GM21825 (cell line): ENCODE data around the gene TCF25.
"Not testable (repeated sequence)": the region's sequence is repeated elsewhere in the genome, so short reads cannot be mapped to it uniquely, and the experiment has no call there.

Experiments
- ATAC-seq: cut with Tn5 transposase; IDR thresholded peaks from one replicate; pipeline ENCODE4 v1.9.1; 2021; ENCODE audit warnings: mild to moderate bottlenecking, moderate library complexity; ENCODE audit not compliant: unreplicated experiment

Gene TCF25, protein sequence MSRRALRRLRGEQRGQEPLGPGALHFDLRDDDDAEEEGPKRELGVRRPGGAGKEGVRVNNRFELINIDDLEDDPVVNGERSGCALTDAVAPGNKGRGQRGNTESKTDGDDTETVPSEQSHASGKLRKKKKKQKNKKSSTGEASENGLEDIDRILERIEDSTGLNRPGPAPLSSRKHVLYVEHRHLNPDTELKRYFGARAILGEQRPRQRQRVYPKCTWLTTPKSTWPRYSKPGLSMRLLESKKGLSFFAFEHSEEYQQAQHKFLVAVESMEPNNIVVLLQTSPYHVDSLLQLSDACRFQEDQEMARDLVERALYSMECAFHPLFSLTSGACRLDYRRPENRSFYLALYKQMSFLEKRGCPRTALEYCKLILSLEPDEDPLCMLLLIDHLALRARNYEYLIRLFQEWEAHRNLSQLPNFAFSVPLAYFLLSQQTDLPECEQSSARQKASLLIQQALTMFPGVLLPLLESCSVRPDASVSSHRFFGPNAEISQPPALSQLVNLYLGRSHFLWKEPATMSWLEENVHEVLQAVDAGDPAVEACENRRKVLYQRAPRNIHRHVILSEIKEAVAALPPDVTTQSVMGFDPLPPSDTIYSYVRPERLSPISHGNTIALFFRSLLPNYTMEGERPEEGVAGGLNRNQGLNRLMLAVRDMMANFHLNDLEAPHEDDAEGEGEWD

GRCh38 chr16:89873109-89873971, at the start of gene TCF25:
TCF25 (plus strand) TSS chr16:89873592; CDS start chr16:89873668, 76 bp downstream.
- ATAC-seq, result peak; percentile 31

DNA sequence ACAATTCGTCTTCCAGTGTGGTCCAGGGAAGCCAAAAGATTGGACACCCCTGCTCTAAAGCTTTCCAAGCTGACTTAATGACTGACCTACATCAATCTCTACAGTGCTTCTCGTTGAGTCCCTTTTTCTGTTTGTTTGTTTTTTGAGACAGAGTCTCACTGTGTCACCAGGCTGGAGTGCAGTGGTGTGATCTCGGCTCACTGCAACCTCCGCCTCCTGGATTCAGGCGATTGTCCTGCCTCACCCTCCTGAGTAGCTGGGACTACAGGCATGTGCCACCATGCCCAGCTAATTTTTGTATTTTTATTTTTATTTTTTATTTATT, 49.6 kb upstream of the TCF25 start:
- not testable (repeated sequence) for ATAC-seq

DNA sequence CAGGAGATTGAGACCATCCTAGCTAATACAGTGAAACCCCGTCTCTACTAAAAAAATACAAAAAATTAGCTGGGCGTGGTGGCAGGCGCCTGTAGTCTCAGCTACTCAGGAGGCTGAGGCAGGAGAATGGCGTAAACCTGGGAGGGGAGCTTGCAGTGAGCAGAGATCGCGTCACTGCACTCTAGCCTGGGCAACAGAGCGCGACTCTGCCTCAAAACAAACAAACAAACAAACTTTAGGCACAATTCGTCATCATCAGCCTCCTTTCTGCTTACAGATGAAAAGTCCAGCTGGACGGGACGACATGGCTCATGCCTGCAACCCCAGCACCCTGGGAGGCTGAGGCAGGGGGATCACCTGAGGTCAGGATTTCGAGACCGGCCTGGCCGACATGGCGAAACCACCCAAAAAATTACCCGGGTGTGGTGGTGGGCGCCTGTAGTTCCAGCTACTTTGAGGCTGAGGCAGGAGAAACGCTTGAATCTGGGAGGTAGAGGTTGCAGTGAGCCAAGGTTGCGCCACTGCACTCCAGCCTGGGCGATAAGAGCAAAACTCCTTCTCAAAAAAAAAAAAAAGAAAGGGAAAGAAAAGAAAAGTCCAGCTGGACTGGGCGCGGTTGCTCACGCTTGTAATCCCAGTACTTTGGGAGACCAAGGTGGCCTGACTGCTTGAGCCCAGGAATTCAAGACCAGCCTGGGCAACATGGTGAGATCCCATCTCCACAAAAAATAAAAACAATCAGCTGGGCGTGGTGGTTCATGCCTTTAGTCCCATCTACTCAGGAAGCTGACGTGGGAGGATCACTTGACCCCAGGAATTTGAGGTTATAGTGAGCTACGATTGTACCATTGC, 46.6 kb upstream of the TCF25 start:
- ATAC-seq, result no peak

- no peak for ATAC-seq
Observed at GRCh38 chr16:89827383-89828198, 45.8 kb upstream of the TCF25 start.

- ATAC-seq, result peak; percentile 58
Observed at GRCh38 chr16:89828199-89828869, 45.1 kb upstream of the TCF25 start, which contains the start of gene SPIRE2. SPIRE2 (plus strand) TSS chr16:89828475; CDS start chr16:89828551, 76 bp downstream.

DNA sequence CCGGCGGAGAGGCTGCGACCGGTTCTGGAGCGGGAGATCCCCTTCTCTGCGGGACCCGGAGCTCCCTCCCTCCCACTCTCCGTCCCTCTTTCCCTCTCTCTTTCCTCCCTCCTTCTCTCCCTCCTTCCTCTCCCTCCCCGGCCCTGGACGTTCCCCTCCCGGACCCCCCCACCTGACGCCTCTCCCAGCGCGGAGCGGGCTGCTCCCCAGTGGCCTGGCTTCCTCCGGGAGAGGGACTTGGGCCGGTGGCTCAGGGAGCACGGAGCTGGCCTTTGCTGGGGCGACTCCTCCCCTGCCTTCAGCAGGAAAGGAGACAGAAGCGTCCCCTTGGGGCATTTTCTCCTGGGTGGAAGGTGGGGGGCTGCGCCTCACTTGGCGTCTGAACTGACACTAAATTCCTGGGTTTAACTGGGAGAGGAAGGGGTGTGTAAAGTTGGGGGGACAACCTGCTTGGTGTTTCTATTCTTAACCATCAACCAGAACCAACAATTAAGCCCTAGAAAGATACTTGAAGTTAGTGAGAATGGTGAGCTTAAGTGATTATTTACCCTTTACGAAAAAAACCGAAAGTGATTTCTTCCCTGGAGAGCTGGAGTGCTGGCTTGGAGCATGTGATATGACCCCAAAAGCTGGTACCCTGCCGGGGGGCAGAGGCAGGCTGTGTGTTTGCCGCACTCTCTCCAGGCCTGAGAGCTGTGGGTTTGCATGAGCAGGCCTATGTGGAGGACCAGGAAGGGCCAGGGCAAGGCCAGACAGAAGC, 44.3 kb upstream of the TCF25 start:
- no peak for ATAC-seq

DNA sequence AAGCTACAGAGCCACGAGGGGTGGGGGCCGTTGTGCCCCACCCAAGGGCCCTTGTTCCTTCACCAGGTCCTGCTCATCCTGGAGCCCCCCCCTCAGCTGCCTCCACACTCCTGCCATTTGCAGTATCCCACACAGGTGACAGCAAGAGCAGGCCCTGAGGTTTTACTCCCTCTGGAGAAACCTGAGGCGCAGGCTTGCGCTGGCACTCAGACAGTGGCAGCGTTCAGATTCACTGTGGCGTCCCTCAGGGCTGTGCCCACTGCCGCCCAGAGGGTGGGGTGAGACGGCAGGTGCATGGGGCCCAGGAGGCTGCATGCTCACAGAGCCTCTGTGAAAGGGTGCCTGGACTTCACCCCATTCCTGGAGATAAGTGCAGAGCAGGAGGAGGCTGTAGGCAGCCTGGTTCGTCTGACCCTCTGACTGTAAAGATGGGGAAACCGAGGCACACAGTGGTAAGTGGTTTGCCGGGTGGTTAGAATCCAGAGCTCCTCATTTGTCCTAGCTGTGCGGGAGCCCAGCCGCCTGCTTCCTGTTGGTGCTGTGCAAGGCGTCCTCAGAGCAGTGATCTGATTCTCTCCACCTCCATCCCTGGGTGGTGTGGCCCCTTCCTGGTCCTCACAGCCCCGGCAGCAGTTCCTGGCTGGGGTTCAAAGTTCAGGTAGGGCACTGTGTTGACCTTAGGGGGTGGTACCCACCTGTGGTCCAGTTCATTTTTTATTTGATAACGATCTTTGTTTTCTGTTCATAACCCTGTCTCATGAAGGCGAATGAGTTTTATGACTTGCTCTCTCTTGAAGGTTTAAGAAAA, 43.6 kb upstream of the TCF25 start:
- no peak for ATAC-seq

- no peak for ATAC-seq
Observed at GRCh38 chr16:89831810-89832328, 41.5 kb upstream of the TCF25 start.

- not testable (repeated sequence) for ATAC-seq
Observed at GRCh38 chr16:89833664-89834363, 39.6 kb upstream of the TCF25 start.

- ATAC-seq, result not testable (repeated sequence)
Observed at GRCh38 chr16:89834813-89835363, 38.5 kb upstream of the TCF25 start.

DNA sequence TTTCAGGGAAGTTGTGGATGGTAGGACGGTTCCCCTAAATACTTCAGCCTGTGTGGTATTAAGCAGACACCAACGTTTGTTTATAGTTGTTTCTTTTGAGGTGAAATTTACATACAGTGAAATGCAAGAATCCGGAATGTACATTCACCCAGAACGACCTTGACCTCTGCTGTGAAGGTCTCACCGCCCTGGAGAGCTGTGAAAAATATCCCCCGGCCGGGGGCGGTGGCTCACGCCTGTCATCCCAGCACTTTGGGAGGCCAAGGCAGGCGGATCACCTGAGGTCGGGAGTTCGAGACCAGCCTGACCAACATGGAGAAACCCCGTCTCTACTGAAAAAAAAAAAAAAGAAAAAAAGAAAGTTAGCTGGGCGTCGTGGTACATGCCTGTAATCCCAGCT, 36.9 kb upstream of the TCF25 start:
- ATAC-seq, result not testable (repeated sequence)

- ATAC-seq, result no peak
Observed at GRCh38 chr16:89837014-89837546, 36.3 kb upstream of the TCF25 start.

GRCh38 chr16:89841275-89841674, 32.1 kb upstream of the TCF25 start:
- no peak for ATAC-seq

GRCh38 chr16:89842471-89843408, 30.7 kb upstream of the TCF25 start:
- ATAC-seq, result no peak
